Cardiac muscle cell (in vitro differentiated cells and primary cell): ENCODE results near the gene AKAP10. TPM values are rescaled to one million over a fixed set of nuclear protein-coding genes. Genes with fewer than 3 reads are reported as not detected.

Source experiments
- DNase-seq, 2 donors: peaks; one replicate each; pipeline versions ENCODE4 v3.0.0 to v3.0.0-alpha.2; 2010 to 2017; ENCODE audit warnings: low read depth in 1 of 2, low spot score in 1 of 2
- H3K27ac ChIP-seq: fragments of 200-600 bp; sonication (generic); 2 replicates; pipeline ENCODE4 v1.5.1; 2016
- H3K27me3 ChIP-seq: fragments of 200-600 bp; sonication (generic); 2 replicates; pipeline ENCODE4 v1.6.0; 2016; ENCODE audit warnings: control low read depth
- H3K36me3 ChIP-seq: fragments of 200-600 bp; sonication (generic); 2 replicates; pipeline ENCODE4 v1.5.1; 2016; ENCODE audit warnings: control low read depth
- H3K4me1 ChIP-seq: fragments of 200-600 bp; sonication (generic); 2 replicates; pipeline ENCODE4 v1.8.1; 2017; ENCODE audit warnings: low read depth, mild to moderate bottlenecking, mixed run types
- H3K4me3 ChIP-seq: fragments of 200-600 bp; sonication (generic); 2 replicates; pipeline ENCODE4 v1.5.1; 2016; ENCODE audit warnings: mild to moderate bottlenecking
- H3K9me3 ChIP-seq: fragments of 200-600 bp; sonication (generic); 2 replicates; pipeline ENCODE4 v1.5.1; 2017; ENCODE audit warnings: low read depth, mild to moderate bottlenecking, control low read depth
- CTCF ChIP-seq: IDR thresholded peaks from 2 replicates; pipeline ENCODE4 v1.5.1; 2012; ENCODE audit warnings: low read depth, mild to moderate bottlenecking, low read length
- polyA plus RNA-seq: library from polyadenylated mRNA; unstranded; fragments of >200 nt; fragmentation: Nextera tagmentation; extraction: Ambion mirVana; gene quantifications from 2 replicates; pipeline ENCODE4 v1.2.1, GENCODE V29; 2016
- total RNA-seq: library from RNA; depleted of rRNA; stranded (reverse); fragments of >200 nt; gene quantifications from 2 replicates; pipeline ENCODE4 v1.2.3, GENCODE V29; 2016

Gene AKAP10
- total and polyA plus RNA-seq, 2 experiments from 2014 or later: 12.6 to 16.3 TPM

GRCh38 chr17:19904924-19905323 lies 72.7 kb downstream of the AKAP10 start:
- no peak for DNase-seq
- no peak for TF ChIP-seq CTCF
- H3K4me3 ChIP-seq: no peak overlapping the region
- H3K27ac ChIP-seq: no peak overlapping the region
- no peaks in the 10 kb centered on the region for H3K9me3 ChIP-seq
- no peaks in the 10 kb centered on the region for H3K27me3 ChIP-seq
- H3K4me1 ChIP-seq: no peaks in the 10 kb centered on the region
- peaks cover 48% of the 10 kb centered on the region for H3K36me3 ChIP-seq

GRCh38 chr17:19904412-19904811 lies 73.2 kb downstream of the AKAP10 start:
- no peak for TF ChIP-seq CTCF
- no peak overlapping the region for H3K27ac ChIP-seq
- H3K27me3 ChIP-seq: no peaks in the 10 kb centered on the region
- H3K4me1 ChIP-seq: no peaks in the 10 kb centered on the region
- peaks cover 44% of the 10 kb centered on the region for H3K36me3 ChIP-seq
- no peaks in the 10 kb centered on the region for H3K9me3 ChIP-seq
- DNase-seq: peak in 1 of 2 donors; percentile 27
- no peak overlapping the region for H3K4me3 ChIP-seq

GRCh38 chr17:19900809-19901208 lies 76.8 kb downstream of the AKAP10 start:
- H3K36me3 ChIP-seq: peaks cover 19% of the 10 kb centered on the region
- H3K4me1 ChIP-seq: no peaks in the 10 kb centered on the region
- H3K27me3 ChIP-seq: no peaks in the 10 kb centered on the region
- DNase-seq: no peak
- H3K4me3 ChIP-seq: no peak overlapping the region
- no peak overlapping the region for H3K27ac ChIP-seq
- no peak for TF ChIP-seq CTCF
- no peaks in the 10 kb centered on the region for H3K9me3 ChIP-seq

- Histone ChIP-seq H3K27ac (peak overlapping the region; percentile 22), H3K36me3 (no peaks in the 10 kb centered on the region), H3K4me3 (no peak overlapping the region), H3K4me1 (no peaks in the 10 kb centered on the region), H3K9me3 (no peaks in the 10 kb centered on the region), H3K27me3 (no peaks in the 10 kb centered on the region)
- TF ChIP-seq CTCF: no peak
- DNase-seq: peak in 1 of 2 donors; percentile 20
Measured at GRCh38 chr17:19897903-19898302, 79.7 kb downstream of the AKAP10 start.

- Histone ChIP-seq H3K4me3 (no peak overlapping the region), H3K4me1 (no peaks in the 10 kb centered on the region), H3K9me3 (no peaks in the 10 kb centered on the region), H3K27ac (peak overlapping the region; percentile 22), H3K27me3 (no peaks in the 10 kb centered on the region), H3K36me3 (no peaks in the 10 kb centered on the region)
- TF ChIP-seq CTCF: no peak
- peak in 1 of 2 donors; percentile 45 for DNase-seq
Measured at GRCh38 chr17:19897090-19897837, 80.4 kb downstream of the AKAP10 start.
